ENCODE data around the gene NR2F6.

Gene NR2F6

GRCh38 chr19:17240826-17241399 lies 4.8 kb downstream of the NR2F6 start:
- in situ Hi-C loops (cut with MboI; ENCODE audit: low sequenced_read_pairs), result no loop called here

DNA sequence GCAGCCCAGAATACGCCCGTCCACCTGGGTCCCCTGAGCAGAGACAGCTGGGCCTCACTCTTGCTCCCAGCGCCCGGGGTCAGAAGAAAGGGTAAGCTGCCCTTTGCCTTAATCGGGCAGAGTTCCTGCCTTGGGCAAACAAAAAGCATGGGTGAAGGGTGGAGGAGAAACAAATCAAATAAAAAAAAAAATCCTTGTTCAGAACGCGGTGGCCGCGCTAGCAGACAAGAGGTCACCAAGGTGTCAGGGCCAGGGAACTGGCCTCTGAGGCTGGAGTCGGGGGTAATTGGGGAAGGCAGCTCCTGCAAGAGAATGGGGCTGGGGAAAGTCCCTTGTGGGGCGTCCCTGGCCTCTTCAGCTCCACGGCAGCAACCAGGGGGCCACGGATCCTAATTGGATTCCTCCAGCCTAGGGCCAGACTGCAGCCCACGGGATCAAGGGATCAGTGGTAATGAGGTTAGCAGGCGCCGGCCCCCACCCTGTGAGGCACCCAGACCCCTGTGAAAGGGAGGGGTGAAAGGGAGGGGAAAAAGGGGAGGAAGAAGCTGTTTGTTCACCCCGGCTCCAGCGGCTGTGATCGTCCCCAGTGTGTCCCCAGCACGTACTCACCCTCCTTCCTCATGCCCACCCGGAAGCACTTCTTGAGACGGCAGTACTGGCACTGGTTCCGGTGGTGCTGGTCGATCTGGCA lies 5.5 kb downstream of the NR2F6 start:
- in situ Hi-C loops (cut with MboI; ENCODE audit: low sequenced_read_pairs), result no loop called here

- in situ Hi-C loops (cut with MboI; ENCODE audit: low sequenced_read_pairs), result no loop called here
These were observed 7.7 kb downstream of the NR2F6 start for GRCh38 chr19:17237747-17238706.

DNA sequence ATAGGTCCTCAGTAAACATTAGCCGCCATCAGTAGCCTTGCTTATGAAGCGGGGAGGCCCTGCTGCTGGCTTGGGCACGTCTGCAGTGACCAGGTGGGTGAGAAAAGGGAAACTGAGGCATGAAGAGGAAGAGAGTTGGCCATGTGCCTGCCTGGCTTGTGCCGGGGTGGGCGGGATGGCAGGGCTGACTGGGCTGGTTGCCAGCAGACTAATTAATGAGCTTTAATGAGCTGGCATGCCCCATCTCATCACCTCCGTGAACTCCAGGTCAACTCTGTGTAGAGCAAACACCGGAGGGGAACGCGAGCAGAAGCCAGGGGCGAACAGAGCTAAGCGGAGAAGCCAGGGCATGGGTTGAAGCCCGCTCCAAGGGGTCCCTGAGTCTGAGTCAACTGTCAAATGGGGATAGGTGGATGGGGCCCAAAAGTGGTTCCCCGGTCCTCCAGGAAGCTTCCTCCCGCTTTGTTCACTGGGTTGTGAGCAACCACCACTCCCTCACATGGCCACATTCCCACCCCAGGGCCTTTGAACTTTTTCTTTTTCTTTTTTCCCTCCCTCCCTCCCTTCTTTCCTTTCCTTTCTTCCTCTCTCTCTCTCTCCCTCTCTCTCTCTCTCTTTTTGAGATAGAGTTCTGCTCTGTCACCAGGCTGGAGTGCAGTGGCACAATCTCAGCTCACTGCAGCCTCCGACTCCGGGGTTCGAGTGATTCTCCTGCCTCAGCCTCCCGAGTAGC lies 8.7 kb downstream of the NR2F6 start:
- in situ Hi-C loops (cut with MboI; ENCODE audit: low sequenced_read_pairs), result no loop called here

- in situ Hi-C loops (cut with MboI; ENCODE audit: low sequenced_read_pairs), result no loop called here
These were observed 9.5 kb downstream of the NR2F6 start for GRCh38 chr19:17235971-17236777.

- in situ Hi-C loops (cut with MboI; ENCODE audit: low sequenced_read_pairs), result no loop called here
These were observed 10.3 kb downstream of the NR2F6 start for GRCh38 chr19:17235300-17235970.

GRCh38 chr19:17234911-17235299 lies 10.8 kb downstream of the NR2F6 start:
- in situ Hi-C loops (cut with MboI; ENCODE audit: low sequenced_read_pairs), result no loop called here

DNA sequence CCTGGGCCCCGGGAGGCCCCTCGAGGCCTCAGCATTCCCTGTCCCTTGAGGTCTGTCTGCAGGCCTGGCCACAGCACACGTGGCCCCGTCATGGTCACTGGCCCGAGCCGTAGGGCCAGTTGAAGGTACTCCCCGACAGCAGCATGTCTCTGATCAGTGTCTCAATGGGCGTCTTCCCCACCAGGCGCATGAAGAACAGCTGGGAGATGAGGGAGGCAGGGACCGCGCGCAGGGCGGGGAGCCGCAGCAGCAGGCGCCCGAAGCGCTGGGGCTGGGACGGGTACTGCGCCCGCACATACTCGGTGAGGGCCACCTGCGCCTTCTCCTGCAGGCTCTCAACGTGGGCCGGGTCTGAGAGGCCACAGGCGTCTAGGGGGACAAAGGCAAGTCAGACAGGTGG lies 13.5 kb downstream of the NR2F6 start:
- in situ Hi-C loops (cut with MboI; ENCODE audit: low sequenced_read_pairs), result no loop called here

DNA sequence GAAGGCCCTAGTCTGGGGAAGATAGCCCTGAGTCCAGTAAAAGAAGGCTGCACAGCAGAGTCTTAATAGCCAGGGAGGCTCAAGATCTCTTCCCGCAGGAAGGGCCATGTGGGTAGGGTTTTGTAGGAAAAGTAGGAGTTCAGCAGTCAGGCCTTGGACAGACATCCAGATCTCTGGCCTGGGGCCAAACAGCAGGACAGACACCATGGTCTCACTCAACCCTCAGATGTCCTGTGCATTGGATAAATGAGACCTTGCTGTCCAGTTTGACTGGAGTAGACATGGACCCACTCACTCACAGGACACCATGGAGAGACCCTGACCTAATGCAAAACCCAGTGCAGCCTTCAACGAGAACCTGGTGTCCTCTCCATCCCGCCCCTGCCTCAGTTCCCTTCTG lies 15.8 kb downstream of the NR2F6 start:
- in situ Hi-C loops (cut with MboI; ENCODE audit: low sequenced_read_pairs), result no loop called here

- in situ Hi-C loops (cut with MboI; ENCODE audit: low sequenced_read_pairs), result no loop called here
These were observed 17.8 kb downstream of the NR2F6 start for GRCh38 chr19:17227798-17228367.

DNA sequence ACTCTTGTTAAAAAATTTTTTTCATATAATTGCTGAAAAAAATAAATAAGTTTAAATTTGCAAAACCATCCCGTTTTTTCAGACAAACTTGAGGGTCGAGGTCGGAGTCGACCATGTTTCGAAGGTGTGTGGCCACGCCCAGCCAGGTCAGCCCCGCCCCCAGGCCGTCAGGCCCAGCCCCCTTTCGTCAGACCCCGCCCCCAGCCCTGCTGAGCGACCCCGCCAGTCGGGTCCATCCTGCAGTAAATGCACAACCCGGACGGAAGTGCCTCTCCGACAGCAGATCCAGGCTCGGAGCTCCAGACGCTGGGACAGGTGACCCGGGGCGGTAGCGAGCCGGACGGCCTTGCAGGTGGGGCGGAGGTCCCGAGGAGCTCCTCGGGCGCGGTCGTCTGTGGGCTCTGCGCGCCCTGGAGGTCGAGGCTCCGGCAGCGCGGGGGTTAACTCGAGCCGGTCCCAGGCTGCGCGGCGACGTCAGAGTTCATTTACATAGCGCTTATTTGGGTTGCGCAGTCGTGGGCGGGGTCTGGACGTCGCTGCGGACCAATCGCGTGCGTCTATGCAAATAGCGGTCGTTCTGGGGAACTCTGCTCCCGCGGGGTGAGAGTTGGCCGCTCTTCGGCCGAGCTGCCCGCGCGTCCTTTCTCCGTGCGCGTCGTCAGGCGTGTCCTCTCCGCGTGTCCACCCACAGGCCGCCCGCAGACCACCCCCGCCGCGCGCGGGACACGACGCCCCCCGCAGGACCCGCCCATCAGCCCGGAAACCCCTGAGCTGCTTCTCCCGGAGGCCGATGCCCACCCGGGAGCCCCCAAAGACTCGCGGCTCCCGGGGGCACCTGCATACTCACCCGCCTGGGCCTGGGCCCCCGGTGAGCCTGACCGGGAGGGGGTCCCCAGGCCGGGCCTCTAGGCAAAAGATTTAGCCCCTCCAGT lies 19.5 kb downstream of the NR2F6 start, which contains the start of gene OCEL1:
Gene OCEL1, plus strand, starts transcription at position 225 of the 932 bp plus-strand sequence. Its CDS starts 22 bp downstream, at position 247.
- in situ Hi-C loops (cut with MboI; ENCODE audit: low sequenced_read_pairs), result no loop called here

DNA sequence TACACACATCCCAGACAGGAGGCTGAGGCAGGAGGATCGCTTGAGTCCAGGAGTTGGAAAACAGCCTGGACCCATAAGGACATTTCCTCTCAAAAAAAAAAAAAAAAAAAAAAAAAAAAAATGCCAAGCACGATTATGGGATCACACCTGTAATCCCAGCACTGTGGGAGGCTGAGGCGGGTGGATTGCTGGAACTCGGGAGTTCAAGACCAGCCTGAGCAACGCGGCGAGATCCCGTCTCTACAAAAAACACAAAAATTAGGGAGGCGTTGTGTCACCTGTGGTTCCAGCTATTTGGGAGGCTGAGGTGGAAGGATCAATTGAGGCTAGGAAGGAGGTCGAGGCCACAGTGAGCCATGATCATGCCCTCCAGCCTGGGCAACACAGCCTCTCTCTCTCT lies 20.7 kb downstream of the NR2F6 start:
- in situ Hi-C loops (cut with MboI; ENCODE audit: low sequenced_read_pairs), result no loop called here

DNA sequence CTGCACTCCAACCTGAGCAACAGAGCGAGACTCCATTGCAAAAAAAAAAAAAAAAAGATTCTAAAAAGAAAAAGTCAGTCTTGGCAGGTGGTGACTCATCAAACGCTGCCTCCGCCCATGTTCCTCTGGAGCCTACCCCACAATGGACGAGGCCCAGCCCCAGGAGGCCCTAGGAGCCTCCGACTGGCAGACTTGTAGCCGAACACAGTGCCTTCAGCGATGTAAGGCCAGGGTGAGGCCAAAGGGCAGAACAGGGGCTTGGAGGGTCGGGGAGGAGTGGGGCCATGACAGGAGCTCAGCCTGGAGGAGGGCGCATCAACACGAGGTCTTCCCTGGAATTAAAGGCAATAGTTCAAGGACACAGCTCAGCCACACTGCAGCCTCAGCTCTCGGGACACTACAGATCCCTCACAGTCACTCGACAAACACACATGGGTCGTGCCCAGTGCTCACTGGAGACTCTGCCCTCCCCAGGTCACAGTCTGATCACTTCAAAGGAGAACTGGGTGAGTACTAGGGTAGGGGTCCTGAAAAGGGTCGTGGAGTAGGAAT lies 25.4 kb downstream of the NR2F6 start:
- in situ Hi-C loops (cut with MboI; ENCODE audit: low sequenced_read_pairs), result no loop called here

- in situ Hi-C loops (cut with MboI; ENCODE audit: low sequenced_read_pairs), result no loop called here
These were observed 26.4 kb downstream of the NR2F6 start for GRCh38 chr19:17219286-17219685.

DNA sequence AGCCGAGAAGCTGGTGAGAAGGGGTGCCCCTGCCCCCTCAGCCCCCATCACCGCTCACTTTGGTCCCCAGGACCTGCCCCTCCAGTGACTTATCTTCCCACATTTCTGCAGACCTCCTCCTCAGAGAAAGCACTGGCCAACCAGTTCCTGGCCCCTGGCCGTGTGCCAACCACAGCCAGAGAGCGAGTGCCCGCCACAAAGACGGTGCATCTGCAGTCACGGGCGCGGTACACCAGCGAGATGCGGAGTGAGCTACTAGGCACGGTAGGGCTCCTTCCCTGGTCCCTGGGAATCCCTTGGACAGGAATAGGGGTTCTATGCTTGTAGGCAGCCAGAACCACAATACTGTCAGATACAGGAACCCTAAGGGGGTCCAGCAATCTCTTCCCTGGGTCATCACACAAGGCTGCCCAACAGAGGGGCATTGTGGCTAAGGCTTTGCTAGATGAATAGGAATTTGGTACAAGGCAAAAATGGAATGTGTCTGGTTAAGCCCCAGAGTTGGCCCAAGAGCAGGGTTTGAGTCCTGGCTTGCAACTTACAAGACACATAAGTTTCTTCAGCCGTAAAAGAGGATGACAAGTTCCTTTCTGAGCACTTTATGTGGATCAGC lies 29.6 kb downstream of the NR2F6 start:
- in situ Hi-C loops (cut with MboI; ENCODE audit: low sequenced_read_pairs), result no loop called here

DNA sequence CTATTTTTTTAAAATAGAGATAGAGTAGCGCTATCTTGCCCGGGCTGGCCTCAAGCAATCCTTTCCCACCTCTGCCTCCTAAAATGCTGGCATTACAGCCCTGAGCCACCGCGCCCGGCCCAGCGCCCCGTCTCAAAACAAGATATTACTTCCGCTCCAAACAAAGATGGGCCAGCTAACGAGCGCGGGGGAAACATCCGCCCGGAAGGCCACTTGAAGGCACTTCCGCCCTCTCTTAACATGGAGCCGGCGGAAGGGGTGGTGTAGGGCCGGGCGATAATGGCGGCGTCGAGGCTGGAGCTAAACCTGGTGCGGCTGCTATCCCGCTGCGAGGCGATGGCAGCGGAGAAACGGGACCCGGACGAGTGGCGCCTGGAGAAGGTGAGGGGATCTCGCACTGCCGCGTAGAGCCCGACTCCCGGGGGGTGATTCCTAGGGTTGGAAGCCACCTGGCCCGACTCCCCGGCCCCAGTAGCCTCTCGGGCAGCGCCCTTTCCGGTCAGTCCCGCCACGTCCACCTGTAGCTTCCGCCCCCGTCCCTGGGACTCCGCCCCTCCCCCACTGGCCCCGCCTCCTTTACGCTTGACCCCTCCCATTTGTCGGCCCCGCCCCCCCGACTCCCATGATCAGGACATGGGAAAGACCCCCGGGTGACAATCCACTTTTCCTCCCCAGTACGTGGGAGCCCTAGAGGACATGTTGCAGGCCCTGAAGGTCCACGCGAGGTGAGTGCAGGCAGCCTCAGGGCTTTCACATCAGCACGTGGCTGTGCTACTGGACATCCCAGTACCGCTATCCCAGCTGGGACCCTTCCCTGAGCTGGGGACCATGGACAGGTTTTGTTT lies 30.4 kb downstream of the NR2F6 start, which contains the start of gene USE1:
Gene USE1, plus strand, starts transcription at position 231 of the 845 bp plus-strand sequence. Its CDS starts 49 bp downstream, at position 280.
- in situ Hi-C loops (cut with MboI; ENCODE audit: low sequenced_read_pairs), result no loop called here
